HG02588 (cell line): ENCODE data around the gene CIART.

Experiments used
- ATAC-seq: cut with Tn5 transposase; IDR thresholded peaks from one replicate; pipeline ENCODE4 v1.9.1; 2021; ENCODE audit warnings: mild to moderate bottlenecking, moderate library complexity; ENCODE audit not compliant: unreplicated experiment

Gene CIART

GRCh38 chr1:150261367-150261766 is 21.0 kb upstream of the CIART start:
- no peak for ATAC-seq

GRCh38 chr1:150262388-150263320 is 19.7 kb upstream of the CIART start:
- ATAC-seq = no peak

- ATAC-seq = no peak
Measured at GRCh38 chr1:150263549-150263948, 18.8 kb upstream of the CIART start.

DNA sequence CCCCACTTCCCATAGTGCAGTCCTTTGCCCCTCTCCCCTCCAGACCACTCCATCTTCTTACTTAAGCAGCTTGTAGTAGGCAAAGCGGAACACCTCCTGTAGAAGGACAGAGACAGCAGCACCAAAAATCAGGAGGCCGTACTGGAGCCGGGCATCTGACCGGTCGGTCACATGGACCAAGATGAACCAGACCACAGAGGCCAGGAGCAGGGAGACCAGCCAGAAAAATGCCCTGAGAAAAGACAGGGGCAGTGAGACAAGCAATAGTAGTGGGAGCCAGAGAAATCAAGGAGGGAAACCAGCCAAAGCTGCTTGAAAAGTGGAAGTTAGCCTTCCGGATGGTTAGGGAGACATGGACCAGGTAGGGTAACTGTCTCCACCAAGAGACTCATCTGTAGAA is 14.5 kb upstream of the CIART start:
- no peak for ATAC-seq

DNA sequence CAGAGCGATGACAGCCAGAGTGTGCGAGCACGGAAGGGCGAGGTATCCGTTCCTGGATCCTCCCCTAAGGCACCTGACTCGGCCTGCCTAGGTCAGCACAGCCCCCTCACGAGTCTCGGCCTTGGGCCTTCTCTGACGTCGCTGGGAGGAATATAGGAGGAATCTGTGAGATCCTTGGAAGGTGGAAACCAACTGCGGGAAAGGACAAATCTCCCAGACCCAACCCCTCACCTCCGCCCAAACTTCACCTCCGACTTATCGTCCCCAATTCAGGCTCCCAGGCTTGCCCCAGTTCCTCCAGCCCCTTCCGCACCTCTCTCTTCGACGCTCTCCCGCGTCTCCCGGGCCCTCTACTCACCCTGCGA is 14.0 kb upstream of the CIART start:
- peak; percentile 21 for ATAC-seq

DNA sequence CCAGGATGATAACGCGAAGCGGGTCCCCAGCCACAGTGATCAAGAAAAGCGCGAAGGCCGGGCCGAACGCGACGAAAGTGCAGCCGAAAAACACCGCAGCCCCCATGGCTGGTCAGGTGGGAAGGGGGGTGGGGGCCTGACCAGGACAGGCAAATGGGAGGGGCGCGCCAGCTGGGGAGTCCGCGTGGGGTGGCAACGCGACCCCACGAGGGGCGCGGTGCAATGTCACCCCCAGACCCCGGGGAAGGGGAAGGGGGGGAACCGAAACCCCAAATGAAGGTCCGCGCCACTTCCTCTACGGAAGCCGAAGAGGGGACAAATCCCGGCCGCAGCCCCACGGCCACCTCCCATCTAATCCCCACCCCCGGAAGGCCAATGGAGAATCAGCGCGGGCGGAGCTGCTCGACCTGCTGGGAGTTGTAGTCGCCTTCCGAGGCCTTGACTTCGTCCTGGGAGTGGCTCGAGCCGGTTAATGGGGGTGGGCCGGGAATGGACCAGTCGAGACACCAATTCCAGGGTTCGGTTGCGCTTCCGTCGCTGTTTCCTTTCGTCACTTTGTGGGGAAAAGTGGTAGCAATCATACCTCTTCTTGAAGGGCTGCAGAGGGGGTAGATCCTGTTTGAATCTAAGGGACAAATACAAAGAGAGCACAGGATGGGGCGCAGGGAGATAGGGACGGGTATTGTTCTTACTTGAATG is 13.5 kb upstream of the CIART start, which contains the start of gene APH1A:
Gene APH1A (minus strand): TSS at position 312 of the 699 bp plus-strand sequence. CDS start 206 bp downstream, at position 106.
- ATAC-seq = peak; percentile 86

- ATAC-seq = no peak
Measured at GRCh38 chr1:150269451-150269850, 12.9 kb upstream of the CIART start.

GRCh38 chr1:150271291-150271959 is 10.9 kb upstream of the CIART start:
- ATAC-seq = no peak

DNA sequence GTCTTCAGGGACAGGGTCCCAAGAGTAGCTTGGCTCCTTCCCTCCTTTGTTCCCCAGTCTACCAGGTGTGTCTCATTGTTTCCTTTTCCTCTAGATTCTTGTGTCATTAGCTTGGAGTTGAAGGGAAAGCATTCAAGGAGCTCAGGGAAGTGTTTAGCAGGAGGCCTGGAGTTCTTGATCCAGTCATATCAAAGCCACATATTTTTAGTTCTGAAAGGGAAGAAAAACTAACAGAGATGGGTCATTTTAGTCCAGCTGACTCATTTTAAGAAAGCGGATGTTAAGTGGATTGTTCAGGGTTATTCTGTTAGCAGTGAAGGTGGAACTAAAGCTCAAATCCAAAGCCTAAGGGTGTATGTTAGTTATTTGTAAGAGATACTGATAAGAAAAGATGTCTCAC is 9.0 kb upstream of the CIART start:
- ATAC-seq = no peak

DNA sequence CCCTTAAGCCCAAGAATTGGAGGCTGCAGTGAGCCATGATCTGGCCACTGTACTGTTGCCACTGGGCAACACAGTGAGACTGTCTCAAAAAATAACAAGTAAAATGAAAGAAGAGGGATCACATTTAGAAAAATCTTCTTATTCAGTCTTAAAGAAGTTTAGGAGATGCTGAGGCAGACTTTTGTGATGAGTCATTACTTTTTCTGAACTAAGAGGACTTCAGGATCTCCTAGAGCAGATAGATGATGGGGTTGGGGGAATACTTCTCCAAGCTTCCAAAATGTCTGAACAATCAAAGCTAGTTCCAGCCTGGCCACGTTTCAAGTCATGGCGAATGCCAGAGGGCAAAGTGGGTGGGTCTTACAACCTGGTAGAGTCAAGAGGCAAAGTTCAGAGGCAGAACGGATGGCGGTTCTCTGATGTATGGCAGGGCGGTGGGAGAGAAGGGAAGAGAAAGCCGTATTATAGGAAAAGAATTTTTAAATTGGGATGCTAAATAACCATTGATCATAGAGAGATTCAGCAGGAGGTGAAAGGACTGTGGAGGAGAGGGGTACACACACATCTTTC is 2.1 kb upstream of the CIART start:
- no peak for ATAC-seq

- no peak for ATAC-seq
Measured at GRCh38 chr1:150281221-150281757, 1.1 kb upstream of the CIART start.

GRCh38 chr1:150282558-150282958 is 204 bp downstream of the CIART start:
- peak; percentile 10 for ATAC-seq

DNA sequence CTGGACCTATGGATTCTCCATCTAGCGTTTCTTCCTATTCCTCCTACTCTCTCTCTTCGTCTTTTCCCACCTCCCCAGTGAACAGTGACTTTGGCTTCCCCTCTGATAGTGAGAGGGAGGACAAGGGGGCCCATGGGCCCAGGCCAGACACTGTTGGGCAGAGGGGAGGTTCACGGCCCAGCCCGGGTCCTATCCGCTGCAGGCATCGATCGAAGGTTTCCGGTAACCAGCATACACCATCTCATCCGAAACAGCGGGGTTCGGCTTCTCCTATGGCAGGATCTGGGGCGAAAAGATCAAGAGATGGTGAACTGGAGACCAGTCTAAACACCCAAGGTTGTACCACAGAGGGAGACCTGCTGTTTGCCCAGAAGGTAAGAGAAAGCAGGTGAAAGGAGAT is 906 bp downstream of the CIART start:
- ATAC-seq = no peak

GRCh38 chr1:150288382-150288781 is 6.0 kb downstream of the CIART start:
- ATAC-seq = no peak

- no peak for ATAC-seq
Measured at GRCh38 chr1:150288822-150289221, 6.5 kb downstream of the CIART start.

- peak; percentile 92 for ATAC-seq
Measured at GRCh38 chr1:150293433-150294253, 11.3 kb downstream of the CIART start, which contains the start of gene MRPS21. Gene MRPS21 (plus strand): TSS chr1:150293861. CDS start chr1:150294367, 506 bp downstream.

- ATAC-seq = no peak
Measured at GRCh38 chr1:150295476-150295875, 13.1 kb downstream of the CIART start.

DNA sequence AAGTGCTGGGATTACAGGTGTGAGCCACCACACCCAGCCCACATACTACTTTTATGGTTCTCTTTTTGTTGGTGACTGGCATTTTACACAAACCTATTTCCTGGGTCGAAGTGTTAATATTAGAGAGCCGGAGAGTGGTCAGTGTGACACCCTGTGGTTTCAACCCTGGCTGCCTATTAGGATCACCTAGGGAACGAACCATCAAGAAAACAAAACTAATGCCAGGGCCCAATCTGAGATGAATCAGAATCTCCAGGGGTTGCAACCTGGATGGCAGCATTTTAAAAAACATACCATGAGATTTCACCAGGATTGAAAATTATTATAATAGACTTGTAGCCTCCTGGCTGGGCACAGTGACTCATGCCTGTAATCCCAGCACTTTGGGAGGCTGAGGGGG is 17.4 kb downstream of the CIART start:
- ATAC-seq = no peak

DNA sequence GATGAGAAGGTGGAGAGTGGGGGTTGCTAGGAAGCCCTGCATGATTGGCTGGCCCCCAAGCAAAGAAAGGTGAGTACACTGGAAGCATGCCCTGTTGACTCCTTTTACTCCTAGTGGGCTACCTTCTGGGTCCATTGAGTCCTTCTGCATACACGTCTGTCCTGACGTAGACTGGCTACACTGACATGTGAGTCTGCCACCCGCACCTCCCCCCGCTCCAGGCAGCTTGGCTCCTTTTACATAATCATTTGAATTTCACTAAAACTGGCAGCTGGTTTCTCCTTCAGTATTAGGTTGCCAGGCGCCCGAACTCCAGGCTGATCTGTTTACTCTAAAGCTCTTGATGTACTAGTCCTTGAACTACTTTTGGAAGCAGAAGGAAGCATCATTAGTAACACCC is 20.0 kb downstream of the CIART start:
- no peak for ATAC-seq

DNA sequence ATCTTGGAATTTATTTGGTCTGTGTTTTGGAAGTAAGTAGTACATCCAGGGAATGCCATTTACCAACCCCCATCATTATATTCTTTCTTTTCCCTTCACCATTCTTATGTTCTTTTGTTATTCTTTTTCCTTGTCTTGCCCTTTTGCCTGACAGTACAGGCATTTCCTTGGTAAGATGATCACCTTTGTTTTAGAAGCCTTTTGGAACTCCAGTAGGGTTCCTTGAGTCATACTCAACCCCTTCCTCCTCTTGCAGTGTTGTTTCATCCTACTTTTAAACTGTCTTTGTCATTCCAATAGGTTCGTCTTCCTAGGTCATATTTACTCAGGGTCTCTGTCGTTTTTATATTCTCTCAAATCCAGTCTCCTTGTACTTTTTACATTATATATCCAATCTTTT is 20.5 kb downstream of the CIART start:
- no peak for ATAC-seq
